HG03469 (cell line): Measurements from ENCODE around the gene ECI2.

Source experiments
- ATAC-seq: cut with Tn5 transposase; IDR thresholded peaks from one replicate; pipeline ENCODE4 v1.9.1; 2021; ENCODE audit warnings: mild to moderate bottlenecking, moderate library complexity, moderate number of reproducible peaks; ENCODE audit not compliant: unreplicated experiment

ECI2 gene

GRCh38 chr6:4134841-4135664, at the start of gene ECI2:
ECI2 (minus strand) TSS chr6:4135575; CDS start chr6:4135560, 15 bp downstream.
- ATAC-seq, result peak; percentile 34

GRCh38 chr6:4180652-4181255, 45.4 kb upstream of the ECI2 start:
- ATAC-seq, result no peak

GRCh38 chr6:4179960-4180651, 44.7 kb upstream of the ECI2 start:
- ATAC-seq, result no peak

GRCh38 chr6:4178737-4179333, 43.5 kb upstream of the ECI2 start:
- ATAC-seq, result no peak

GRCh38 chr6:4176907-4177306, 41.5 kb upstream of the ECI2 start:
- no peak for ATAC-seq

GRCh38 chr6:4174042-4174441, 38.7 kb upstream of the ECI2 start:
- no peak for ATAC-seq

- ATAC-seq, result no peak
Measured at GRCh38 chr6:4172368-4172767, 37.0 kb upstream of the ECI2 start.

- ATAC-seq, result no peak
Measured at GRCh38 chr6:4170297-4170696, 34.9 kb upstream of the ECI2 start.

- ATAC-seq, result no peak
Measured at GRCh38 chr6:4169028-4169789, 33.8 kb upstream of the ECI2 start.

- ATAC-seq, result no peak
Measured at GRCh38 chr6:4167833-4168232, 32.5 kb upstream of the ECI2 start.

- ATAC-seq, result no peak
Measured at GRCh38 chr6:4167123-4167522, 31.7 kb upstream of the ECI2 start.

- no peak for ATAC-seq
Measured at GRCh38 chr6:4164456-4164855, 29.1 kb upstream of the ECI2 start.

- ATAC-seq, result no peak
Measured at GRCh38 chr6:4164117-4164442, 28.7 kb upstream of the ECI2 start.

GRCh38 chr6:4163408-4164116, 28.2 kb upstream of the ECI2 start:
- ATAC-seq, result no peak

- ATAC-seq, result no peak
Measured at GRCh38 chr6:4162370-4162769, 27.0 kb upstream of the ECI2 start.

- ATAC-seq, result no peak
Measured at GRCh38 chr6:4159491-4159890, 24.1 kb upstream of the ECI2 start.

- ATAC-seq, result no peak
Measured at GRCh38 chr6:4157506-4157905, 22.1 kb upstream of the ECI2 start.

- ATAC-seq, result no peak
Measured at GRCh38 chr6:4155848-4156466, 20.6 kb upstream of the ECI2 start.

GRCh38 chr6:4153514-4153985, 18.2 kb upstream of the ECI2 start:
- ATAC-seq, result peak; percentile 39

- no peak for ATAC-seq
Measured at GRCh38 chr6:4145083-4145482, 9.7 kb upstream of the ECI2 start.
